IPS-11a (cell line): ENCODE results near the gene CNR2.
"Not testable (repeated sequence)": the region's sequence is repeated elsewhere in the genome, so short reads cannot be mapped to it uniquely, and the experiment has no call there.

Experiments used
- H3K4me3 ChIP-seq: one replicate; pipeline ENCODE4 v1.5.1; 2013; ENCODE audit warnings: low read depth, low read length, control low read depth

CNR2 gene

DNA sequence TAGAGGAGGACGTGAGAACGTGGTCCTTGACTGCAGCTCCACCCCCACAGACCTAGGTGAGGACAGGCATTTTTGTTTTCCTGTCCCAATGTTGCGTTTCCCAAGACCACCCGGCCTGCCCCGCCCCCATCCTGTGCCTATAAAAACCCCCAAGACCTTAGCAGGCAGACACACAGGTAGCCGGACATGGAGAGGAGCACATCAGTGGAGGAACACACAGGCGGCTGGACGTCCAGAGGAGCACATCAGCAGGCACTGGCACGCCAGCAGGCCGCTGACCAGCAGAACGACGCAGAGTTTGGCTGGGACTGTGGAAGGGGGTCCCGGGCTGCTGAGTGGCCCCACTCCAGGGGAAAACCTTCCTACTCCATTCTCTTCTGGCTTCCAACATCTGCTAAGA is 75.3 kb downstream of the CNR2 start:
- peak overlapping the region; percentile 13 for H3K4me3 ChIP-seq

- H3K4me3 ChIP-seq: no peak overlapping the region
Observed at GRCh38 chr1:23836037-23836436, 77.1 kb downstream of the CNR2 start.

- not testable (repeated sequence) for H3K4me3 ChIP-seq
Observed at GRCh38 chr1:23834156-23834555, 79.0 kb downstream of the CNR2 start.

DNA sequence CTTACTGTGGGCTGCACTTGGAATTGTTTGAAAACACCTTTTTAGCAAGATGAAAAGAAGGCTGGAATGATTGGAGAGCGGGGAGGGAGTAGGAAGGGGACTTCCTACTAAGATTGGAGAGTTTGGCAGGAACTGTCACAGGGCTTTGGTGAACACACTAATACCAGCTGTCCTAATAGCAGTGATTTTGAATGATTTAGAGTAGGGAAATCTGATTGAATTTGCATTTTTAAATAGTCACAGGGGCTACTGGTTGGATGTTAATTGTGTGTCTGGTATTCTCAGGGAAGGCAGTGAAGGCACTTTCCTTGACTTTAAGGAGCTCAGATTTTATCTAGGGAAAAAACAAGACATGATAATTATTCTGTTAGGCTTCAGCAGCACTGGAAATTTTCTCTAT is 85.4 kb downstream of the CNR2 start:
- no peak overlapping the region for H3K4me3 ChIP-seq

GRCh38 chr1:23826590-23826989 is 86.6 kb downstream of the CNR2 start:
- H3K4me3 ChIP-seq: not testable (repeated sequence)

DNA sequence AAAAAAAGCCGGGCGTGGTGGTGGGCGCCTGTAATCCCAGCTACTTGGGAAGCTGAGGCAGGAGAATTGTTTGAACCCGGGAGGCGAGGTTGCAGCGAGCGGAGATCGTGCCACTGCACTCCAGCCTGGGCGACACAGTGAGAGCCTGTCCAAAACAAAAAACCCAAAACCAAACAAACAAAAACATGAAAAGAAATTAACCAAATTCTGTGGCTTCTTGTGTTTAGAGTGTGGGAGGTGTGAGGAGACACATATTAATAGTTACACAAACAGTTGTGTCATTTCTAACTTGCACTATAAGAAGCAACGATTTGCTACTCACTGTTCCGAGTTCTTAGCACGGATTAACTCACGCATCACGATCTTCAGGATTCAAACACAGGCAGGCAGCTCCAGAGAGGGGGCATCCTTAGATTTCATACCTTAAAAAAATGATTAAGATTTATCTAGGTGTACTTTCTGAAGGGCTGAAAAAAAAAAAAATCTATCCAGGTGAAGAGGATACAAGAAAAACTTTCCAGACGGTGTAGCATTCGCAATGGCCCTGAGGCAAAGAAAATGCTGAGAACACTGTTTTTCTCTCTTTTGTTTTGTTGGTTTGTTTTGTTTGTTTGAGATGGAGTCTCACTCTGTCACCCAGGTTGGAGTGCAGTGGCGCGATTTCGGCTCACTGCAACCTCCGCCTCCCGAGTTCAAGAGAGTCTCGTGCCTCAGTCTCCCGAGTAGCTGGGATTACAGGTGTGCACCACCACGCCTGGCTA is 87.2 kb downstream of the CNR2 start:
- peak overlapping the region; percentile 74 for H3K4me3 ChIP-seq

GRCh38 chr1:23825076-23825761 is 87.9 kb downstream of the CNR2 start, which contains the start of gene HMGCL:
Gene HMGCL, minus strand, starts transcription at chr1:23825429. Its CDS starts 14 bp downstream, at chr1:23825415.
- peak within 1 kb of the TSS; percentile 74 for H3K4me3 ChIP-seq

- H3K4me3 ChIP-seq: peak overlapping the region; percentile 74
Observed at GRCh38 chr1:23824711-23825075, 88.5 kb downstream of the CNR2 start.

DNA sequence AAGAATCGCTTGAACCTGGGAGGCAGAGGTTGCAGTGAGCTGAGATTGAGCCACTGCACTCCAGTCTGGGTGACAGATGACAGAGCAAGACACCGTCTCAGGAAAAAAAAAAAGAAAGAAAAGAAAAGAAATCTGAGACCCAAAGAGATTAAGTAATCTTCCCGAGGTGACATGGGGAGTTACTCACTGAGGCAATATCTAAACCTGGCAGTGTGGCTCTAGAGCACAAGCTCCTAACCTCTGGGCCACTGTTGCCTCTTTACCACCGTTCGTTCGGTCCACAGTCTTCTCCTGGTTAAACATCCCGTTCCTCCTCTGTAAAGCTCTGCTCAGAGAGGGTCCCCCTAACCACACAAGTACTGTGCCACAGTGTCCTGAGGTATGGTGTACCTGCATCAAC is 89.4 kb downstream of the CNR2 start:
- no peak overlapping the region for H3K4me3 ChIP-seq
